ENCODE results near the gene BORCS8. TPM values are rescaled to one million over a fixed set of nuclear protein-coding genes. Genes with fewer than 3 reads are reported as not detected.

The BORCS8 gene
- total RNA-seq, 4 donors from 2014 or later, result 11.8 to 29.1 (median 18.8) TPM

GRCh38 chr19:19209372-19209771 lies 17.4 kb upstream of the BORCS8 start:
- TF ChIP-seq EP300 (IDR thresholded peaks at IDR 0.05) (no peak), CTCF (IDR thresholded peaks at IDR 0.05) (no peak), POLR2A (IDR thresholded peaks at IDR 0.05) (no peak)
- whole genome bisulfite sequencing, 2 donors, result 53 to 65% methylated on average over 9 of the region's 9 CpGs
- Histone ChIP-seq H3K36me3 (no peaks in the 10 kb centered on the region), H3K4me3 (no peak overlapping the region), H3K9me3 (no peaks in the 10 kb centered on the region), H3K27ac (no peak overlapping the region), H3K4me1 (peaks cover 0 to 26% (median 2%) of the 10 kb centered on the region in 4 donors), H3K27me3 (peaks cover 0 to 54% of the 10 kb centered on the region in 2 donors)
- no peak for DNase-seq (ENCODE audit: low spot score in 2 of 2)

- DNase-seq (ENCODE audit: low spot score in 2 of 2), result no peak
- no peaks in the 10 kb centered on the region for H3K9me3 ChIP-seq
- H3K4me1 ChIP-seq, result peaks cover 0 to 30% (median 3%) of the 10 kb centered on the region in 4 donors
- WGBS, 2 donors, result 40 to 49% methylated on average over 8 of the region's 8 CpGs
- H3K27ac ChIP-seq, result no peak overlapping the region
- H3K36me3 ChIP-seq, result no peaks in the 10 kb centered on the region
- peaks cover 0 to 39% of the 10 kb centered on the region in 2 donors for H3K27me3 ChIP-seq
- no peak overlapping the region for H3K4me3 ChIP-seq
- TF ChIP-seq CTCF (IDR thresholded peaks at IDR 0.05) (no peak), POLR2A (IDR thresholded peaks at IDR 0.05) (no peak), EP300 (IDR thresholded peaks at IDR 0.05) (no peak)
Observed at GRCh38 chr19:19207637-19208572, 16.0 kb upstream of the BORCS8 start.

- Histone ChIP-seq H3K9me3 (no peaks in the 10 kb centered on the region), H3K4me1 (peaks cover 0 to 40% (median 12%) of the 10 kb centered on the region in 4 donors), H3K36me3 (peaks cover 0 to 1% (median 0%) of the 10 kb centered on the region in 3 donors), H3K27ac (no peak overlapping the region), H3K27me3 (peaks cover 0 to 29% of the 10 kb centered on the region in 2 donors), H3K4me3 (no peak overlapping the region)
- no peak for TF ChIP-seq POLR2A (IDR thresholded peaks at IDR 0.05)
- TF ChIP-seq CTCF (IDR thresholded peaks at IDR 0.05), result no peak
- TF ChIP-seq EP300 (IDR thresholded peaks at IDR 0.05), result no peak
- no peak for DNase-seq (ENCODE audit: low spot score in 2 of 2)
- WGBS, 2 donors, result 73 to 74% methylated on average over 5 of the region's 5 CpGs
Observed at GRCh38 chr19:19206938-19207337, 15.0 kb upstream of the BORCS8 start.

GRCh38 chr19:19205416-19206410 lies 13.8 kb upstream of the BORCS8 start:
- H3K9me3 ChIP-seq, result no peaks in the 10 kb centered on the region
- peaks cover 0 to 13% (median 0%) of the 10 kb centered on the region in 3 donors for H3K36me3 ChIP-seq
- 31 to 39% methylated on average over 14 of the region's 14 CpGs for whole genome bisulfite sequencing, 2 donors
- no peak for DNase-seq (ENCODE audit: low spot score in 2 of 2)
- H3K4me1 ChIP-seq, result peaks cover 0 to 41% (median 13%) of the 10 kb centered on the region in 4 donors
- H3K27ac ChIP-seq, result peak overlapping the region in 1 of 4 donors; percentile 9
- peaks cover 0 to 17% of the 10 kb centered on the region in 2 donors for H3K27me3 ChIP-seq
- no peak overlapping the region for H3K4me3 ChIP-seq
- TF ChIP-seq EP300 (IDR thresholded peaks at IDR 0.05) (no peak), CTCF (IDR thresholded peaks at IDR 0.05) (no peak), POLR2A (IDR thresholded peaks at IDR 0.05) (no peak)

Data from tibial nerve (tissue), 4 donors.